Tibial nerve (tissue), 4 donors: ENCODE data around the gene THY1. TPM values are rescaled to one million over a fixed set of nuclear protein-coding genes. Genes with fewer than 3 reads are reported as not detected.
"Not testable (repeated sequence)": the region's sequence is repeated elsewhere in the genome, so short reads cannot be mapped to it uniquely, and the experiment has no call there.

Source experiments
- DNase-seq, 2 donors: peaks; one replicate each; pipeline ENCODE4 v3.0.0-alpha.2; 2019; ENCODE audit warnings: low spot score in 2 of 2
- H3K27ac ChIP-seq, 4 donors: fragments of 200-600 bp; sonication (generic) in 3 of 4; one replicate each; pipeline ENCODE4 v1.5.1; 2017 to 2019; ENCODE audit warnings: mild to moderate bottlenecking in 1 of 4
- H3K27me3 ChIP-seq, 2 donors: fragments of 200-600 bp; sonication (generic) in 1 of 2; one replicate each; pipeline versions ENCODE4 v1.5.1 to v1.6.0; 2017 to 2019
- H3K36me3 ChIP-seq, 3 donors: fragments of 200-600 bp; sonication (generic); one replicate each; pipeline ENCODE4 v1.5.1; 2018 to 2019
- H3K4me1 ChIP-seq, 4 donors: fragments of 200-600 bp; sonication (generic) in 3 of 4; one replicate each; pipeline ENCODE4 v1.5.1; 2017 to 2019
- H3K4me3 ChIP-seq, 4 donors: fragments of 200-600 bp; sonication (generic) in 3 of 4; one replicate each; pipeline ENCODE4 v1.5.1; 2017 to 2019; ENCODE audit warnings: mild to moderate bottlenecking in 1 of 4, moderate library complexity in 1 of 4
- H3K9me3 ChIP-seq, 4 donors: fragments of 200-600 bp; sonication (generic) in 3 of 4; one replicate each; pipeline ENCODE4 v1.5.1; 2017 to 2019
- EP300 ChIP-seq, 2 donors: sonication (generic); formaldehyde crosslinking; IDR thresholded peaks; one replicate each; pipeline ENCODE4 v1.6.1; 2017; ENCODE audit warnings: antibody characterized with exemption in 2 of 2, mild to moderate bottlenecking in 1 of 2
- POLR2A ChIP-seq, 2 donors: fragments of 450-650 bp; IDR thresholded peaks; one replicate each; pipeline ENCODE4 v1.6.1; 2017; ENCODE audit warnings: antibody characterized with exemption in 2 of 2, mild to moderate bottlenecking in 2 of 2, moderate library complexity in 2 of 2
- WGBS, 2 donors: methylation state at CpG; one replicate each; pipeline ENCODE4 v1.1.5; 2018; 5-methylcytosine and 5-hydroxymethylcytosine counted together
- total RNA-seq, 4 donors: library from RNA; depleted of rRNA; stranded (reverse); fragments of >200 nt; gene quantifications; one replicate each; pipeline ENCODE4 v1.1.0, GENCODE V29; 2016
- TF ChIP-seq, protein P1 (sequence below), 5 experiments: fragments of 200-600 bp in 3 of 5; fragments of 450-650 bp in 2 of 5; sonication (generic) in 3 of 5; IDR thresholded peaks; one replicate each; pipeline ENCODE4 v1.5.1; 2016 to 2019; ENCODE audit warnings: antibody characterized with exemption in 5 of 5, mild to moderate bottlenecking in 3 of 5, moderate library complexity in 2 of 5

Gene THY1
- total RNA-seq, 4 donors from 2014 or later: 0.63 to 12.9 (median 11.1) TPM; not detected in 1

DNA sequence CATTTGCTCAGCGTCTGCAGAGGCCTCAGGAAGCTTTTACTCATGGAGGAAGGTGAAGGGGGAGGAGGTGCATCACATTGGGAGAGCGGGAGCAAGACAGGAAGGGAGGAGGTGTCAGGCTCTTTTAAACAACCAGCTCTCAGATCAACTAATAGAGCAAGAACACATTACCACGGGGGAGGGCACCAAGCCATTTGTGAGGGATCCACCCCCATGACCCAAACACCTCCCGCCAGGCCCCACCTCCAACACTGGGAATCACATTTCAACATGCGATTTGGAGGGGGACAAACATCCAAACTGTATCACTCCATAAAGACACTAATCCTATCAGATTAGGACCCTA, 18.9 kb upstream of the THY1 start:
- no peak overlapping the region for H3K27ac ChIP-seq
- no peaks in the 10 kb centered on the region for H3K9me3 ChIP-seq
- no peak for TF ChIP-seq POLR2A (IDR thresholded peaks at IDR 0.05)
- TF ChIP-seq, protein P1, sequence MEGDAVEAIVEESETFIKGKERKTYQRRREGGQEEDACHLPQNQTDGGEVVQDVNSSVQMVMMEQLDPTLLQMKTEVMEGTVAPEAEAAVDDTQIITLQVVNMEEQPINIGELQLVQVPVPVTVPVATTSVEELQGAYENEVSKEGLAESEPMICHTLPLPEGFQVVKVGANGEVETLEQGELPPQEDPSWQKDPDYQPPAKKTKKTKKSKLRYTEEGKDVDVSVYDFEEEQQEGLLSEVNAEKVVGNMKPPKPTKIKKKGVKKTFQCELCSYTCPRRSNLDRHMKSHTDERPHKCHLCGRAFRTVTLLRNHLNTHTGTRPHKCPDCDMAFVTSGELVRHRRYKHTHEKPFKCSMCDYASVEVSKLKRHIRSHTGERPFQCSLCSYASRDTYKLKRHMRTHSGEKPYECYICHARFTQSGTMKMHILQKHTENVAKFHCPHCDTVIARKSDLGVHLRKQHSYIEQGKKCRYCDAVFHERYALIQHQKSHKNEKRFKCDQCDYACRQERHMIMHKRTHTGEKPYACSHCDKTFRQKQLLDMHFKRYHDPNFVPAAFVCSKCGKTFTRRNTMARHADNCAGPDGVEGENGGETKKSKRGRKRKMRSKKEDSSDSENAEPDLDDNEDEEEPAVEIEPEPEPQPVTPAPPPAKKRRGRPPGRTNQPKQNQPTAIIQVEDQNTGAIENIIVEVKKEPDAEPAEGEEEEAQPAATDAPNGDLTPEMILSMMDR (IDR thresholded peaks at IDR 0.05): no peak
- WGBS, 2 donors: 66 to 73% methylated on average over 5 of the region's 5 CpGs
- no peak overlapping the region for H3K4me3 ChIP-seq
- no peaks in the 10 kb centered on the region for H3K27me3 ChIP-seq
- no peaks in the 10 kb centered on the region for H3K4me1 ChIP-seq
- no peak for DNase-seq
- H3K36me3 ChIP-seq: no peaks in the 10 kb centered on the region

DNA sequence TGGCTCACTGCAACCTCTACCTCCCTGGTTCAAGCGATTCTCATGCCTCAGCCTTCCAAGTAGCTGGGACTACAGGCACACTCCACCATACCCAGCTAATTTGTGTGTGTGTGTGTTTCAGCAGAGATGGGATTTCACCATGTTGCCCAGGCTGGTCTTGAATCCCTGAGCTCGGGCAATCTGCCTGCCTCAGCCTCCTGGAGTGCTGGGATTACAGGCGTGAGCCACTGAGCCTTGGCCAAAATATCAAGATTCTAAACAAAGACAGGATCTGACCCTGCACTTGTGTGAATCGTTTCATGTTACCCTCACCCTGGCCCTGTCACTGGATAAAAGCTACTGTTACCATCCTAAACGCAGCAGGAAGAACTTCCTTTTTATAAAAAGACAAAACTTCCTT, 15.6 kb upstream of the THY1 start:
- 35 to 46% methylated on average over 4 to 5 of the region's 5 CpGs for WGBS, 2 donors
- Histone ChIP-seq H3K4me1 (no peaks in the 10 kb centered on the region), H3K36me3 (no peaks in the 10 kb centered on the region), H3K9me3 (no peaks in the 10 kb centered on the region), H3K27ac (no peak overlapping the region), H3K4me3 (no peak overlapping the region), H3K27me3 (no peaks in the 10 kb centered on the region)
- no peak for DNase-seq
- TF ChIP-seq, protein P1 (IDR thresholded peaks at IDR 0.05): no peak
- TF ChIP-seq EP300 (IDR thresholded peaks at IDR 0.05) (no peak), POLR2A (IDR thresholded peaks at IDR 0.05) (no peak)

DNA sequence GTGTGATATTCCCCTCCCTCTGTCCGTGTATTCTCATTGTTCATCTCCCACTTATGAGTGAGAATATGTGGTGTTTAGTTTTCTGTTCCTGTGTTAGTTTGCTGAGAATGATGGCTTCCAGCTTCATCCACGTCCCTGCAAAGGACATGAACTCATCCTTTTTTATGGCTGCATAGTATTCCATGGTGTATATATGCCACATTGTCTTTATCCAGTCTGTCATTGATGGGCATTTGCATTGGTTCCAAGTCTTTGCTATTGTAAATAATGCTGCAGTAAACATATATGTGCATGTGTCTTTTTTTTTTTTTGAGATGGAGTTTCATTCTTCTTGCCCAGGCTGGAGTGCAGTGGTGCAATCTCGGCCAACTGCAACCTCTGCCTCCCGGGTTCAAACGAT, 14.5 kb upstream of the THY1 start:
- H3K27me3 ChIP-seq, DNase-seq, H3K4me3 ChIP-seq, H3K9me3 ChIP-seq, H3K4me1 ChIP-seq, H3K36me3 ChIP-seq, H3K27ac ChIP-seq: not testable (repeated sequence)
- 92 to 95% methylated on average over 5 of the region's 5 CpGs for WGBS, 2 donors

DNA sequence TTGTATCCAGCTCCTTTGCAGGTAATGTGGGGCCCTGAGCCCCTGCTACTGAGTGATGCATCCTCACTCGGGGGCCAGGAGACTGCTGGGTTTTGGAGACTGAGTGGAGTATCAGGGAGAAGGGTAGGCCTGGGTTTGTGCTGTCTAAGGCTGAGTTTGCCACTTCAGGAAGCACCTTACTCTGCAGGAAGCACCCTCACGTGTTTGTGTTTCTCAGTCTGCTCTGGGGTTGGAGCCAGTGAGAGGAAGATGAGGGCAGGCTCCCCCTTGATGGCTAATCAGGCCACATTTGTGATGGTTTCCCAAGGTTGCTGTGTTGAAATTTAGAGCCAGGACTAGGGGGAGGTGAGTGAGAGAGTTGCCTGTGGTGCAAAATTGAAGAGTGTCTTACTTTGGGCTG, 13.7 kb upstream of the THY1 start:
- WGBS, 2 donors: 74 to 75% methylated on average over 2 of the region's 2 CpGs
- no peaks in the 10 kb centered on the region for H3K9me3 ChIP-seq
- TF ChIP-seq, protein P1 (IDR thresholded peaks at IDR 0.05): no peak
- TF ChIP-seq POLR2A (IDR thresholded peaks at IDR 0.05): no peak
- no peak for TF ChIP-seq EP300 (IDR thresholded peaks at IDR 0.05)
- H3K4me1 ChIP-seq: peaks cover 0 to 16% (median 0%) of the 10 kb centered on the region in 4 donors
- no peak overlapping the region for H3K4me3 ChIP-seq
- H3K27me3 ChIP-seq: no peaks in the 10 kb centered on the region
- no peak overlapping the region for H3K27ac ChIP-seq
- DNase-seq: no peak
- no peaks in the 10 kb centered on the region for H3K36me3 ChIP-seq

DNA sequence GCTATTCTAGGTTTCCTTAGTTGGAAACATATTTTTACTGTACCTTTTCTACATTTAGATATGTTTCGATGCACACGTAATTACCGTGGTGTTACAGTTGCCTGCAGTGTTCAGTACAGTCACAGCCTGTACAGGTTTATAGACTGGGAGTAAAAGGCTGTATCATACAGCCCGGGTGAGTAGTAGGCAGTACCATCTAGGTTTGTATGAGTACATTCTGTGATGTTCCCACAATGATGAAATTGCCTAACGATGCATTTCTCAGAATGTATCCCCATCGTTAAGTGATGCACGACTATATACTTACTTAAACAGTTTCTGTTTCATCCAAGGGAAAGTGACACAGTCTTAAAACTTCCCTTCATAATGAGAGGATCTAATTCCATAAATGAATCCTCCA, 13.1 kb upstream of the THY1 start:
- DNase-seq: no peak
- peaks cover 0 to 16% (median 0%) of the 10 kb centered on the region in 4 donors for H3K4me1 ChIP-seq
- TF ChIP-seq EP300 (IDR thresholded peaks at IDR 0.05) (no peak), POLR2A (IDR thresholded peaks at IDR 0.05) (no peak)
- TF ChIP-seq, protein P1 (IDR thresholded peaks at IDR 0.05): no peak
- H3K27me3 ChIP-seq: no peaks in the 10 kb centered on the region
- 88 to 89% methylated on average over 7 of the region's 7 CpGs for WGBS, 2 donors
- H3K4me3 ChIP-seq: no peak overlapping the region
- no peaks in the 10 kb centered on the region for H3K9me3 ChIP-seq
- no peak overlapping the region for H3K27ac ChIP-seq
- H3K36me3 ChIP-seq: no peaks in the 10 kb centered on the region
